Endometrium (tissue), 2 donors: ENCODE data around the gene IPO13.

Experiments used
- FAIRE-seq: peaks from 2 replicates; lab custom pipeline; 2012; peaks lifted over from hg19 to GRCh38; lab: Jason Lieb, UNC
- donor health status: control.
- donor health status: control.

IPO13 gene

GRCh38 chr1:43949678-43950077 lies 2.9 kb downstream of the IPO13 start:
- no peak for FAIRE-seq

- no peak for FAIRE-seq
Observed at GRCh38 chr1:43951021-43951985, 4.6 kb downstream of the IPO13 start.

GRCh38 chr1:43952731-43953346 lies 6.1 kb downstream of the IPO13 start:
- FAIRE-seq = no peak

GRCh38 chr1:43953361-43953760 lies 6.6 kb downstream of the IPO13 start:
- no peak for FAIRE-seq

GRCh38 chr1:43954036-43954435 lies 7.3 kb downstream of the IPO13 start:
- FAIRE-seq = no peak

GRCh38 chr1:43956234-43956633 lies 9.5 kb downstream of the IPO13 start:
- no peak for FAIRE-seq

GRCh38 chr1:43957407-43958040 lies 10.8 kb downstream of the IPO13 start:
- FAIRE-seq = no peak

GRCh38 chr1:43958351-43959255 lies 11.9 kb downstream of the IPO13 start:
- no peak for FAIRE-seq

GRCh38 chr1:43960798-43961197 lies 14.0 kb downstream of the IPO13 start:
- FAIRE-seq = no peak

GRCh38 chr1:43961692-43962091 lies 14.9 kb downstream of the IPO13 start:
- FAIRE-seq = no peak

GRCh38 chr1:43962324-43962723 lies 15.6 kb downstream of the IPO13 start:
- FAIRE-seq = no peak

GRCh38 chr1:43963006-43963405 lies 16.3 kb downstream of the IPO13 start:
- FAIRE-seq = no peak

- FAIRE-seq = no peak
Observed at GRCh38 chr1:43963890-43964289, 17.1 kb downstream of the IPO13 start.

- FAIRE-seq = no peak
Observed at GRCh38 chr1:43965316-43965715, 18.6 kb downstream of the IPO13 start.

GRCh38 chr1:43968348-43968948 lies 21.7 kb downstream of the IPO13 start:
- no peak for FAIRE-seq

GRCh38 chr1:43969416-43969745 lies 22.6 kb downstream of the IPO13 start:
- no peak for FAIRE-seq

- FAIRE-seq = peak; percentile 85
Observed at GRCh38 chr1:43969746-43970466, 23.2 kb downstream of the IPO13 start, which contains the start of gene DPH2. Gene DPH2, plus strand, starts transcription at chr1:43970010. Its CDS starts 166 bp downstream, at chr1:43970176.

- FAIRE-seq = no peak
Observed at GRCh38 chr1:43970502-43970901, 23.8 kb downstream of the IPO13 start.

- FAIRE-seq = no peak
Observed at GRCh38 chr1:43970911-43971310, 24.2 kb downstream of the IPO13 start.

- FAIRE-seq = no peak
Observed at GRCh38 chr1:43971336-43971980, 24.7 kb downstream of the IPO13 start.
